Muscle layer of colon (tissue), 2 donors: ENCODE data around the gene FXYD4.

Experiments
- H3K27ac ChIP-seq: one replicate; pipeline ENCODE4 v1.7.0; 2013; ENCODE audit warnings: low read depth, mild to moderate bottlenecking, low read length, moderate library complexity
- H3K27me3 ChIP-seq, 2 donors: one replicate each; pipeline ENCODE4 v1.7.0; 2013; ENCODE audit warnings: low read length in 2 of 2, mild to moderate bottlenecking in 2 of 2; ENCODE audit not compliant: insufficient read depth in 2 of 2, control insufficient read depth in 1 of 2
- H3K36me3 ChIP-seq: one replicate; pipeline ENCODE4 v1.7.0; 2013; ENCODE audit warnings: mild to moderate bottlenecking, low read length; ENCODE audit not compliant: insufficient read depth
- H3K4me1 ChIP-seq: one replicate; pipeline ENCODE4 v1.7.0; 2013; ENCODE audit warnings: mild to moderate bottlenecking, low read length; ENCODE audit not compliant: insufficient read depth
- H3K4me3 ChIP-seq, 2 donors: one replicate each; pipeline ENCODE4 v1.7.0; 2013; ENCODE audit warnings: low read length in 2 of 2, low read depth in 1 of 2, mild to moderate bottlenecking in 1 of 2, moderate library complexity in 1 of 2
- H3K9ac ChIP-seq: one replicate; pipeline ENCODE4 v1.7.0; 2013; ENCODE audit warnings: low read length
- H3K9me3 ChIP-seq: one replicate; pipeline ENCODE4 v1.7.0; 2013; ENCODE audit warnings: mild to moderate bottlenecking, low read length
- donor health status: abdominal sarcoma.
- donor health status: Adenocarcinoma of cecum.

The FXYD4 gene

GRCh38 chr10:43362191-43362839, 9.1 kb upstream of the FXYD4 start:
- peak overlapping the region; percentile 49 for H3K27ac ChIP-seq
- H3K36me3 ChIP-seq: no peaks in the 10 kb centered on the region
- H3K9me3 ChIP-seq: no peaks in the 10 kb centered on the region
- peak overlapping the region; percentile 64 to 74 for H3K4me3 ChIP-seq
- H3K4me1 ChIP-seq: no peaks in the 10 kb centered on the region
- no peaks in the 10 kb centered on the region for H3K27me3 ChIP-seq
- peak overlapping the region; percentile 49 for H3K9ac ChIP-seq

- Histone ChIP-seq H3K9ac (no peak overlapping the region), H3K4me1 (no peaks in the 10 kb centered on the region), H3K27me3 (no peaks in the 10 kb centered on the region), H3K27ac (no peak overlapping the region), H3K36me3 (no peaks in the 10 kb centered on the region), H3K9me3 (no peaks in the 10 kb centered on the region), H3K4me3 (no peak overlapping the region)
These were observed 6.4 kb upstream of the FXYD4 start for GRCh38 chr10:43365001-43365400.

- H3K4me3 ChIP-seq: no peak overlapping the region
- H3K9me3 ChIP-seq: no peaks in the 10 kb centered on the region
- no peak overlapping the region for H3K27ac ChIP-seq
- H3K4me1 ChIP-seq: no peaks in the 10 kb centered on the region
- H3K36me3 ChIP-seq: no peaks in the 10 kb centered on the region
- no peaks in the 10 kb centered on the region for H3K27me3 ChIP-seq
- H3K9ac ChIP-seq: no peak overlapping the region
These were observed 1.5 kb upstream of the FXYD4 start for GRCh38 chr10:43369921-43370320.

- no peak overlapping the region for H3K9ac ChIP-seq
- no peaks in the 10 kb centered on the region for H3K27me3 ChIP-seq
- no peak overlapping the region for H3K4me3 ChIP-seq
- H3K36me3 ChIP-seq: no peaks in the 10 kb centered on the region
- H3K27ac ChIP-seq: no peak overlapping the region
- H3K4me1 ChIP-seq: no peaks in the 10 kb centered on the region
- no peaks in the 10 kb centered on the region for H3K9me3 ChIP-seq
These were observed 693 bp upstream of the FXYD4 start for GRCh38 chr10:43370671-43371215.

GRCh38 chr10:43372765-43373361, 1.4 kb downstream of the FXYD4 start:
- H3K9ac ChIP-seq: no peak overlapping the region
- H3K9me3 ChIP-seq: no peaks in the 10 kb centered on the region
- H3K27me3 ChIP-seq: no peaks in the 10 kb centered on the region
- H3K4me3 ChIP-seq: no peak overlapping the region
- no peak overlapping the region for H3K27ac ChIP-seq
- H3K36me3 ChIP-seq: no peaks in the 10 kb centered on the region
- no peaks in the 10 kb centered on the region for H3K4me1 ChIP-seq

GRCh38 chr10:43373461-43373860, 2.0 kb downstream of the FXYD4 start:
- Histone ChIP-seq H3K4me3 (no peak overlapping the region), H3K27me3 (no peaks in the 10 kb centered on the region), H3K27ac (no peak overlapping the region), H3K9me3 (no peaks in the 10 kb centered on the region), H3K36me3 (no peaks in the 10 kb centered on the region), H3K4me1 (no peaks in the 10 kb centered on the region), H3K9ac (no peak overlapping the region)

GRCh38 chr10:43374194-43374593, 2.8 kb downstream of the FXYD4 start:
- no peaks in the 10 kb centered on the region for H3K9me3 ChIP-seq
- no peaks in the 10 kb centered on the region for H3K27me3 ChIP-seq
- H3K4me3 ChIP-seq: no peak overlapping the region
- H3K36me3 ChIP-seq: no peaks in the 10 kb centered on the region
- H3K4me1 ChIP-seq: no peaks in the 10 kb centered on the region
- no peak overlapping the region for H3K27ac ChIP-seq
- no peak overlapping the region for H3K9ac ChIP-seq

GRCh38 chr10:43375401-43376020, 4.1 kb downstream of the FXYD4 start:
- no peaks in the 10 kb centered on the region for H3K4me1 ChIP-seq
- no peak overlapping the region for H3K4me3 ChIP-seq
- H3K9ac ChIP-seq: no peak overlapping the region
- H3K27me3 ChIP-seq: no peaks in the 10 kb centered on the region
- H3K36me3 ChIP-seq: no peaks in the 10 kb centered on the region
- H3K9me3 ChIP-seq: no peaks in the 10 kb centered on the region
- H3K27ac ChIP-seq: no peak overlapping the region

GRCh38 chr10:43376046-43376635, 4.7 kb downstream of the FXYD4 start:
- Histone ChIP-seq H3K4me3 (no peak overlapping the region), H3K9me3 (no peaks in the 10 kb centered on the region), H3K27ac (no peak overlapping the region), H3K27me3 (no peaks in the 10 kb centered on the region), H3K4me1 (no peaks in the 10 kb centered on the region), H3K36me3 (no peaks in the 10 kb centered on the region), H3K9ac (no peak overlapping the region)

- Histone ChIP-seq H3K9ac (no peak overlapping the region), H3K4me3 (no peak overlapping the region), H3K9me3 (no peaks in the 10 kb centered on the region), H3K27me3 (no peaks in the 10 kb centered on the region), H3K36me3 (no peaks in the 10 kb centered on the region), H3K4me1 (no peaks in the 10 kb centered on the region), H3K27ac (no peak overlapping the region)
These were observed 5.5 kb downstream of the FXYD4 start for GRCh38 chr10:43376828-43377423.

- Histone ChIP-seq H3K9me3 (no peaks in the 10 kb centered on the region), H3K36me3 (no peaks in the 10 kb centered on the region)
These were observed 6.0 kb downstream of the FXYD4 start for GRCh38 chr10:43377424-43377883.

More at GRCh38 chr10:43377424-43377883, 6.0 kb downstream of the FXYD4 start:
- no peak overlapping the region for H3K9ac ChIP-seq
- no peak overlapping the region for H3K27ac ChIP-seq
- H3K4me1 ChIP-seq: no peaks in the 10 kb centered on the region
- H3K4me3 ChIP-seq: no peak overlapping the region
- H3K27me3 ChIP-seq: no peaks in the 10 kb centered on the region
